Mesendoderm (in vitro differentiated cells): ENCODE measurements around the gene MTCH2.

Experiments
- DNase-seq: peaks from one replicate; pipeline ENCODE4 v3.0.0; 2013
- H2AK5ac ChIP-seq: 2 replicates; pipeline ENCODE4 v1.6.1; 2013; ENCODE audit warnings: low read length, inconsistent platforms
- H2BK120ac ChIP-seq: 2 replicates; pipeline ENCODE4 v1.6.1; 2013; ENCODE audit warnings: low read depth, mild to moderate bottlenecking, low read length, moderate library complexity, mixed read lengths
- H2BK15ac ChIP-seq: replicated peaks from 2 replicates; pipeline ENCODE4 v1.6.1; 2013; ENCODE audit warnings: low read depth, mild to moderate bottlenecking, moderate library complexity
- H2BK5ac ChIP-seq: 2 replicates; pipeline ENCODE4 v1.6.1; 2013; ENCODE audit warnings: low read length, inconsistent platforms
- H3K18ac ChIP-seq: 2 replicates; pipeline ENCODE4 v1.6.1; 2013; ENCODE audit warnings: mild to moderate bottlenecking, low read length, mixed read lengths
- H3K23ac ChIP-seq: one replicate; pipeline ENCODE4 v1.6.1; 2013; ENCODE audit warnings: low read length
- H3K27ac ChIP-seq: 2 replicates; pipeline ENCODE4 v1.5.1; 2013; ENCODE audit warnings: low read depth, mild to moderate bottlenecking, inconsistent platforms, low read length, moderate library complexity
- H3K27me3 ChIP-seq: 2 replicates; pipeline ENCODE4 v1.6.1; 2013; ENCODE audit warnings: low read length, control low read depth, mild to moderate bottlenecking, inconsistent platforms; ENCODE audit not compliant: insufficient read depth, poor library complexity
- H3K36me3 ChIP-seq: 2 replicates; pipeline ENCODE4 v1.6.1; 2013; ENCODE audit warnings: low read length, inconsistent platforms; ENCODE audit not compliant: control insufficient read depth, insufficient read depth
- H3K4ac ChIP-seq: one replicate; pipeline ENCODE4 v1.6.1; 2013; ENCODE audit warnings: low read depth, mild to moderate bottlenecking, low read length, moderate library complexity
- H3K4me1 ChIP-seq: 2 replicates; pipeline ENCODE4 v1.6.1; 2013; ENCODE audit warnings: low read depth, low read length, inconsistent platforms; ENCODE audit not compliant: control insufficient read depth
- H3K4me2 ChIP-seq: 2 replicates; pipeline ENCODE4 v1.6.1; 2013; ENCODE audit warnings: low read length
- H3K4me3 ChIP-seq: 2 replicates; pipeline ENCODE4 v1.5.1; 2013; ENCODE audit warnings: mild to moderate bottlenecking, low read length
- H3K56ac ChIP-seq: one replicate; pipeline ENCODE4 v1.6.1; 2013; ENCODE audit warnings: low read length
- H3K79me1 ChIP-seq: 2 replicates; pipeline ENCODE4 v1.6.1; 2013; ENCODE audit warnings: low read length, inconsistent platforms
- H3K79me2 ChIP-seq: 2 replicates; pipeline ENCODE4 v1.6.1; 2013; ENCODE audit warnings: mild to moderate bottlenecking, low read length; ENCODE audit not compliant: control insufficient read depth, insufficient read depth
- H3K9ac ChIP-seq: 2 replicates; pipeline ENCODE4 v1.6.1; 2013; ENCODE audit warnings: low read length, inconsistent platforms
- H4K5ac ChIP-seq: one replicate; pipeline ENCODE4 v1.6.1; 2013; ENCODE audit warnings: low read length
- H4K8ac ChIP-seq: one replicate; pipeline ENCODE4 v1.6.1; 2013; ENCODE audit warnings: low read depth, mild to moderate bottlenecking, control low read depth, low read length, moderate library complexity
- WGBS: extraction: QIAGEN DNeasy Blood & Tissue Kit; methylation state at CpG from one replicate; pipeline ENCODE4 v1.1.7; 2013; ENCODE audit warnings: low lambda C conversion rate, missing lambda C conversion rate; ENCODE audit not compliant: insufficient coverage; ENCODE audit errors: extremely low coverage; 5-methylcytosine and 5-hydroxymethylcytosine counted together

The MTCH2 gene

GRCh38 chr11:47593492-47593933 lies 48.8 kb downstream of the MTCH2 start:
- peak overlapping the region; percentile 69 for H3K9ac ChIP-seq
- no CpG with 5 or more reads among the region's 6 CpGs for WGBS
- H3K4me1 ChIP-seq = peaks cover 2% of the 10 kb centered on the region
- no peak overlapping the region for H3K4ac ChIP-seq
- H3K4me3 ChIP-seq = peak overlapping the region; percentile 43
- no peak overlapping the region for H2BK15ac ChIP-seq
- H2BK120ac ChIP-seq = no peak overlapping the region
- H3K79me1 ChIP-seq = no peaks in the 10 kb centered on the region
- H3K18ac ChIP-seq = no peak overlapping the region
- peaks cover 16% of the 10 kb centered on the region for H3K27me3 ChIP-seq
- H3K23ac ChIP-seq = no peak overlapping the region
- no peak overlapping the region for H2BK5ac ChIP-seq
- DNase-seq = no peak
- no peaks in the 10 kb centered on the region for H3K36me3 ChIP-seq
- H3K27ac ChIP-seq = no peak overlapping the region
- H3K4me2 ChIP-seq = peak overlapping the region; percentile 96
- no peak overlapping the region for H4K5ac ChIP-seq
- no peaks in the 10 kb centered on the region for H3K79me2 ChIP-seq
- H2AK5ac ChIP-seq = no peak overlapping the region
- H4K8ac ChIP-seq = no peak overlapping the region
- peak overlapping the region; percentile 15 for H3K56ac ChIP-seq

GRCh38 chr11:47592970-47593369 lies 49.4 kb downstream of the MTCH2 start:
- H3K56ac ChIP-seq = no peak overlapping the region
- H4K8ac ChIP-seq = no peak overlapping the region
- no peak overlapping the region for H3K4me2 ChIP-seq
- H3K9ac ChIP-seq = no peak overlapping the region
- no peaks in the 10 kb centered on the region for H3K79me2 ChIP-seq
- H3K36me3 ChIP-seq = no peaks in the 10 kb centered on the region
- no peak overlapping the region for H3K27ac ChIP-seq
- no peak overlapping the region for H4K5ac ChIP-seq
- H2BK15ac ChIP-seq = no peak overlapping the region
- DNase-seq = no peak
- no peak overlapping the region for H3K18ac ChIP-seq
- H3K4me3 ChIP-seq = no peak overlapping the region
- H3K27me3 ChIP-seq = peaks cover 16% of the 10 kb centered on the region
- no CpG with 5 or more reads among the region's 2 CpGs for WGBS
- peaks cover 2% of the 10 kb centered on the region for H3K4me1 ChIP-seq
- no peak overlapping the region for H2BK5ac ChIP-seq
- H3K23ac ChIP-seq = no peak overlapping the region
- H2BK120ac ChIP-seq = no peak overlapping the region
- no peak overlapping the region for H3K4ac ChIP-seq
- H3K79me1 ChIP-seq = no peaks in the 10 kb centered on the region
- H2AK5ac ChIP-seq = no peak overlapping the region

GRCh38 chr11:47592251-47592650 lies 50.1 kb downstream of the MTCH2 start:
- Histone ChIP-seq H3K4me1 (peaks cover 2% of the 10 kb centered on the region), H3K4me2 (no peak overlapping the region), H3K27me3 (peaks cover 16% of the 10 kb centered on the region), H2AK5ac (no peak overlapping the region), H3K56ac (no peak overlapping the region), H3K36me3 (no peaks in the 10 kb centered on the region), H3K18ac (no peak overlapping the region), H2BK120ac (no peak overlapping the region), H3K27ac (no peak overlapping the region), H2BK5ac (no peak overlapping the region), H3K4me3 (no peak overlapping the region), H4K5ac (no peak overlapping the region), H3K79me2 (no peaks in the 10 kb centered on the region), H4K8ac (no peak overlapping the region), H3K9ac (no peak overlapping the region), H3K79me1 (no peaks in the 10 kb centered on the region), H3K23ac (no peak overlapping the region), H2BK15ac (no peak overlapping the region), H3K4ac (no peak overlapping the region)
- no CpG with 5 or more reads among the region's 4 CpGs for WGBS
- no peak for DNase-seq

GRCh38 chr11:47591764-47592163 lies 50.6 kb downstream of the MTCH2 start:
- H3K27me3 ChIP-seq = peaks cover 16% of the 10 kb centered on the region
- no peak overlapping the region for H3K4me2 ChIP-seq
- H4K8ac ChIP-seq = no peak overlapping the region
- H3K27ac ChIP-seq = no peak overlapping the region
- WGBS = no CpG with 5 or more reads among the region's 7 CpGs
- peak; percentile 36 for DNase-seq
- H3K36me3 ChIP-seq = no peaks in the 10 kb centered on the region
- no peak overlapping the region for H2BK5ac ChIP-seq
- H3K4me3 ChIP-seq = no peak overlapping the region
- no peak overlapping the region for H3K18ac ChIP-seq
- peak overlapping the region; percentile 1 for H3K56ac ChIP-seq
- H3K9ac ChIP-seq = peak overlapping the region; percentile 21
- no peak overlapping the region for H4K5ac ChIP-seq
- H3K79me2 ChIP-seq = no peaks in the 10 kb centered on the region
- no peak overlapping the region for H2BK15ac ChIP-seq
- H3K4ac ChIP-seq = no peak overlapping the region
- H3K79me1 ChIP-seq = no peaks in the 10 kb centered on the region
- no peak overlapping the region for H2AK5ac ChIP-seq
- peaks cover 2% of the 10 kb centered on the region for H3K4me1 ChIP-seq
- peak overlapping the region; percentile 80 for H3K23ac ChIP-seq
- H2BK120ac ChIP-seq = no peak overlapping the region

- WGBS = no CpG with 5 or more reads among the region's 122 CpGs
- peaks cover 2% of the 10 kb centered on the region for H3K4me1 ChIP-seq
- H3K4me3 ChIP-seq = no peak overlapping the region
- H4K5ac ChIP-seq = no peak overlapping the region
- no peak overlapping the region for H4K8ac ChIP-seq
- no peak overlapping the region for H3K9ac ChIP-seq
- no peak overlapping the region for H2BK120ac ChIP-seq
- H3K18ac ChIP-seq = no peak overlapping the region
- no peak overlapping the region for H2BK5ac ChIP-seq
- H3K27ac ChIP-seq = no peak overlapping the region
- no peak overlapping the region for H3K4ac ChIP-seq
- H3K79me1 ChIP-seq = no peaks in the 10 kb centered on the region
- peaks cover 16% of the 10 kb centered on the region for H3K27me3 ChIP-seq
- H3K4me2 ChIP-seq = no peak overlapping the region
- H2AK5ac ChIP-seq = no peak overlapping the region
- no peak overlapping the region for H3K56ac ChIP-seq
- H3K36me3 ChIP-seq = no peaks in the 10 kb centered on the region
- H3K23ac ChIP-seq = no peak overlapping the region
- H3K79me2 ChIP-seq = no peaks in the 10 kb centered on the region
- no peak for DNase-seq
- H2BK15ac ChIP-seq = no peak overlapping the region
These were observed 52.1 kb downstream of the MTCH2 start for GRCh38 chr11:47589977-47590861.
